GM12801 (cell line): ENCODE data around the gene CCDC180.

ENCODE experiments used
- CTCF ChIP-seq: IDR thresholded peaks from one replicate; pipeline ENCODE4 v1.5.1; 2011; ENCODE audit warnings: control low read depth; ENCODE audit not compliant: insufficient read length; ENCODE audit errors: extremely low read depth

Gene CCDC180

GRCh38 chr9:97284798-97285197 lies 22.7 kb upstream of the CCDC180 start:
- TF ChIP-seq CTCF, result no peak

- TF ChIP-seq CTCF, result no peak
These were observed 15.3 kb upstream of the CCDC180 start for GRCh38 chr9:97292200-97292599.

- no peak for TF ChIP-seq CTCF
These were observed 14.2 kb upstream of the CCDC180 start for GRCh38 chr9:97293207-97293721.

- TF ChIP-seq CTCF, result no peak
These were observed 13.6 kb upstream of the CCDC180 start for GRCh38 chr9:97293818-97294217.

- no peak for TF ChIP-seq CTCF
These were observed 9.6 kb upstream of the CCDC180 start for GRCh38 chr9:97297889-97298288.

GRCh38 chr9:97299809-97300414 lies 7.5 kb upstream of the CCDC180 start:
- TF ChIP-seq CTCF, result no peak

- TF ChIP-seq CTCF, result no peak
These were observed 6.9 kb upstream of the CCDC180 start for GRCh38 chr9:97300586-97300985.

GRCh38 chr9:97301974-97302373 lies 5.5 kb upstream of the CCDC180 start:
- no peak for TF ChIP-seq CTCF
